Right lobe of liver (tissue), 6 donors: Measurements from ENCODE around the gene MGAT2. TPM values are rescaled to one million over a fixed set of nuclear protein-coding genes. Genes with fewer than 3 reads are reported as not detected.

Source experiments
- ATAC-seq, 4 donors: fragments of 200-7000 bp; cut with Tn5 transposase; one replicate each; pipeline ENCODE4 v1.9.1; 2020; ENCODE audit warnings: mild to moderate bottlenecking in 4 of 4, moderate library complexity in 4 of 4
- DNase-seq, 3 donors: peaks; one replicate each; pipeline ENCODE4 v3.0.0-alpha.2; 2020
- H3K27ac ChIP-seq, 3 donors: fragments of 200-600 bp; one replicate each; pipeline ENCODE4 v1.8.0; 2022
- H3K27me3 ChIP-seq, 2 donors: fragments of 200-600 bp; one replicate each; pipeline ENCODE4 v1.8.0; 2022
- H3K36me3 ChIP-seq, 4 donors: fragments of 200-600 bp; sonication (generic) in 1 of 4; one replicate each; pipeline versions ENCODE4 v1.5.1 to v1.8.0; 2017 to 2022; ENCODE audit warnings: control low read depth in 1 of 4
- H3K4me1 ChIP-seq, 4 donors: fragments of 200-600 bp; sonication (generic) in 1 of 4; one replicate each; pipeline versions ENCODE4 v1.5.1 to v1.8.0; 2017 to 2022; ENCODE audit warnings: control low read depth in 1 of 4
- H3K4me3 ChIP-seq, 3 donors: fragments of 200-600 bp; one replicate each; pipeline ENCODE4 v1.8.0; 2022
- H3K9me3 ChIP-seq, 4 donors: fragments of 200-600 bp; sonication (generic) in 1 of 4; one replicate each; pipeline versions ENCODE4 v1.5.1 to v1.8.0; 2017 to 2022; ENCODE audit warnings: control low read depth in 1 of 4
- POLR2A ChIP-seq: fragments of 450-650 bp; IDR thresholded peaks from one replicate; pipeline ENCODE4 v1.6.1; 2017; ENCODE audit warnings: antibody characterized with exemption, mild to moderate bottlenecking
- WGBS: methylation state at CpG from one replicate; pipeline ENCODE4 v1.1.6; 2018; ENCODE audit warnings: low coverage, low lambda C conversion rate; ENCODE audit not compliant: insufficient coverage; ENCODE audit errors: missing lambda C conversion rate; 5-methylcytosine and 5-hydroxymethylcytosine counted together
- intact Hi-C, 2 donors: fragments of 100-400 bp; cut with DNase I; formaldehyde crosslinking; loops; one replicate each; pipeline versions ENCODE4 v1.11.2 to v1.14.1; 2022
- total RNA-seq, 6 experiments: library from RNA; depleted of rRNA in 2 of 6; stranded (reverse); fragments of >200 nt in 2 of 6; fragmentation: NEBNext Ultra II Directional in 3 of 6; extraction: Animal tissue kit (Norgen Biotek cat#: 25700) in 3 of 6; gene quantifications; one replicate each; pipeline versions ENCODE4 v1.1.0 to v1.2.4, GENCODE V29; 2016 to 2023
- TF ChIP-seq, protein P1 (sequence below), 4 donors: fragments of 200-600 bp in 3 of 4; fragments of 450-650 bp in 1 of 4; IDR thresholded peaks; one replicate each; pipeline versions ENCODE4 v1.5.1 to v1.8.0; 2016 to 2022; ENCODE audit warnings: antibody characterized with exemption in 4 of 4, mild to moderate bottlenecking in 2 of 4
- donor health status: DM: no; HTN: yes; CAD: no.
- donor health status: DM: no; HTN: no; CAD: no.
- donor health status: DM: no; HTN: no; CAD: no.
- donor health status: DM: no; HTN: yes; CAD: no.
- donor health status: DM: no; HTN: yes; CAD: no.

The MGAT2 gene
- total RNA-seq, 6 experiments from 2014 or later, result 26.1 to 37.0 (median 30.5) TPM

DNA sequence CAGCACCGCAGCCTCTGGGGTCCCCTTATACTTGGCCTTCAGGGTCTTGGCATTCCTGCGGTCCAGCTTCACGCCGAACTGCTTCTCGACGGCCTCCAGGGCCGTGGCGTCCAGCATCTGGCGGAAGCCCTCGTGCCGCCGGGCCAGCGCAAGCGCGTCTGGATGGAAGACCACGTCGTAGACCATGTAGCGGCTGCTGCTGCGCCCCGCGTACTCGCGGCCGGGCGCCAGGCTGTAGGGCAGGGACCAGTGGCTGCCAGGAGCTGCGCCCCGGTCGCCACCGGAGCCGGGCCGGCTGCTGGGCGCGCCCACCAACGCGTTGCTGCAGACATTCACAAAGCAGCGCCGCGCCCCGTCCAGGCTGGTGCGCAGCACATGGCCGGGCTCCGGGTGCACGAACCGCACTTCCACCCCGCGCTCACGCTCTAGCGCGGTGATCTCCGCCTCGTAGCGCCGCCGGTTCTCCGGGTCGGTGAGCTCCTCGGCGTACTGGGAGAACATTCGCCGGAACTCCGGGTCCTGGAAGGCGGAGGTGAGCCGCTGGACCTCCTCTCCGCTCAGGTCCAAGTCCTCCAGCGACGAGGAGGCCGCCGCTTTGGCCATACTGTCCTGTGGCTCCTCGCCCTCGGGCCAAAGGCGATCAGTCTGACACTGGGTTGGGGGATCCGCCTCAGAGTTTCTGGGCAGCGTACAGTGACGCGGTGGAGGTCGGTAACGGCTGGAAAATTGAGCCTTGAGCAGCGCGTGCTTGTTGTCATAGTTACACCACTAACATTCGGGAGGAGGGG is 14.1 kb downstream of the MGAT2 start, which contains the start of gene DNAAF2:
TSS of gene DNAAF2 (minus strand) at position 698 of the 788 bp plus-strand sequence. CDS start at position 603, 95 bp downstream.
- peaks cover 0 to 43% (median 1%) of the 10 kb centered on the region in 4 donors for H3K4me1 ChIP-seq
- intact Hi-C loops, result loop anchor here in 1 of 2 donors (10.0 kb wide), 1 partner anchor 130 kb away; the partner anchor contains the start of gene KLHDC2
- peaks cover 0 to 6% (median 2%) of the 10 kb centered on the region in 4 donors for H3K36me3 ChIP-seq
- peak within 1 kb of the TSS; percentile 92 to 97 (median 95) for H3K4me3 ChIP-seq
- peak within 1 kb of the TSS; percentile 91 to 97 (median 95) for H3K27ac ChIP-seq
- ATAC-seq (peak; percentile 38 to 59 (median 48)), DNase-seq (peak; percentile 66 to 74 (median 68))
- H3K9me3 ChIP-seq, result no peaks in the 10 kb centered on the region
- 0% methylated on average over 6 of the region's 80 CpGs for WGBS
- no peaks in the 10 kb centered on the region for H3K27me3 ChIP-seq
- no peak for TF ChIP-seq POLR2A
- TF ChIP-seq, protein P1, sequence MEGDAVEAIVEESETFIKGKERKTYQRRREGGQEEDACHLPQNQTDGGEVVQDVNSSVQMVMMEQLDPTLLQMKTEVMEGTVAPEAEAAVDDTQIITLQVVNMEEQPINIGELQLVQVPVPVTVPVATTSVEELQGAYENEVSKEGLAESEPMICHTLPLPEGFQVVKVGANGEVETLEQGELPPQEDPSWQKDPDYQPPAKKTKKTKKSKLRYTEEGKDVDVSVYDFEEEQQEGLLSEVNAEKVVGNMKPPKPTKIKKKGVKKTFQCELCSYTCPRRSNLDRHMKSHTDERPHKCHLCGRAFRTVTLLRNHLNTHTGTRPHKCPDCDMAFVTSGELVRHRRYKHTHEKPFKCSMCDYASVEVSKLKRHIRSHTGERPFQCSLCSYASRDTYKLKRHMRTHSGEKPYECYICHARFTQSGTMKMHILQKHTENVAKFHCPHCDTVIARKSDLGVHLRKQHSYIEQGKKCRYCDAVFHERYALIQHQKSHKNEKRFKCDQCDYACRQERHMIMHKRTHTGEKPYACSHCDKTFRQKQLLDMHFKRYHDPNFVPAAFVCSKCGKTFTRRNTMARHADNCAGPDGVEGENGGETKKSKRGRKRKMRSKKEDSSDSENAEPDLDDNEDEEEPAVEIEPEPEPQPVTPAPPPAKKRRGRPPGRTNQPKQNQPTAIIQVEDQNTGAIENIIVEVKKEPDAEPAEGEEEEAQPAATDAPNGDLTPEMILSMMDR (IDR thresholded peaks at IDR 0.05), result peak in 2 of 4 donors; percentile 3 to 14

DNA sequence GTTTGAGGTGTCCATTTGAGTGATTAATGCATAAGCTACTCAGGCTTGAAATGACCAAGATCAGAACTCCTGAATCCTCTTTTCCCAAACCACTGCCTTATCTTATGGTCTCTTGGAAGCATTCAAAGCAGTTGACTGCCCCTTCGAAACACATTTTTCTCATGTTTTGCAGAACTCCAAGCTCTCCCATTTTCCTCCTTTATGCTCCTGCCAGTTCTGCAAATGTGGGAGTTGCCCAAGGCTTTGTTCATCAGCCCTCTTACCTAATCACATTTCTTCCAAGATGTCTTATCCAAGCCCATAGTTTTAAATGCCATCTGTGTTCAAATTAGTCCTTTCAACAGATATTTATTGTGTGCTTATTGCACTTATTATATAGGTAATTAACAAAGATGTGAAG is 16.3 kb downstream of the MGAT2 start:
- Histone ChIP-seq H3K4me3 (no peak overlapping the region), H3K9me3 (no peaks in the 10 kb centered on the region), H3K27ac (peak overlapping the region in 1 of 3 donors; percentile 97), H3K27me3 (no peaks in the 10 kb centered on the region), H3K4me1 (peaks cover 0 to 48% (median 11%) of the 10 kb centered on the region in 4 donors), H3K36me3 (peaks cover 0 to 6% (median 2%) of the 10 kb centered on the region in 4 donors)
- TF ChIP-seq, protein P1 (IDR thresholded peaks at IDR 0.05), result no peak
- TF ChIP-seq POLR2A, result no peak
- ATAC-seq (no peak), DNase-seq (no peak)
- WGBS, result 86% methylated on average over 1 of the region's 1 CpG
- intact Hi-C loops, result loop anchor here in 1 of 2 donors (10.0 kb wide), 1 partner anchor 128 kb away; the partner anchor contains the start of gene KLHDC2

DNA sequence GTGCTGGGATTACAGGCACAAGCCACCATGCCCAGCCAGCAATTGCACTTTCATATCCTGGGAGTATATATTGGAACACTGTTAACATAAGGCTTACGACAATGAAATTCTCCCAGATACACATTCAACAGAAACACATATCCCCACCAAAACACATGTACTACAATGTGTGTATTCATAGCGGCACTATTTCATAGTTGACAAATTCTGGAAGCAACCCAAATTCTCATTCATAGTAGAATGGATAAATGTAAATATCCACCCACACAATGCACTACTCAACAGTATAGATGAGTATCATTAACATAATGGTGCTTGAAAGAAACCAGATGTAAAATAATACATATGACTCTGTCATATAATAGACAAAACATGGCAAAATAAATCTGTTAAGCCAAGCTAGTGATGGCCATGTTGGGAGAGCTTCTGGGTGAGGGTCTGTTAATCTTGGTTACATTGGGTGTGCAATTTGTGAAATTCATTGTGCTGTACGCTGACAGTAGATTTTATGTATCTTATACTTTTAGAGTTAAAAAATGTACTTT is 17.0 kb downstream of the MGAT2 start:
- Histone ChIP-seq H3K9me3 (no peaks in the 10 kb centered on the region), H3K27ac (no peak overlapping the region), H3K4me1 (peaks cover 0 to 47% (median 12%) of the 10 kb centered on the region in 4 donors), H3K36me3 (peaks cover 0 to 6% (median 2%) of the 10 kb centered on the region in 4 donors), H3K27me3 (no peaks in the 10 kb centered on the region), H3K4me3 (no peak overlapping the region)
- no peak for DNase-seq
- intact Hi-C loops, result loop anchor here in 1 of 2 donors (10.0 kb wide), 1 partner anchor 127 kb away; the partner anchor contains the start of gene KLHDC2
- 93% methylated on average over 3 of the region's 3 CpGs for WGBS
- no peak for ATAC-seq
- no peak for TF ChIP-seq POLR2A
- TF ChIP-seq, protein P1 (IDR thresholded peaks at IDR 0.05), result no peak

DNA sequence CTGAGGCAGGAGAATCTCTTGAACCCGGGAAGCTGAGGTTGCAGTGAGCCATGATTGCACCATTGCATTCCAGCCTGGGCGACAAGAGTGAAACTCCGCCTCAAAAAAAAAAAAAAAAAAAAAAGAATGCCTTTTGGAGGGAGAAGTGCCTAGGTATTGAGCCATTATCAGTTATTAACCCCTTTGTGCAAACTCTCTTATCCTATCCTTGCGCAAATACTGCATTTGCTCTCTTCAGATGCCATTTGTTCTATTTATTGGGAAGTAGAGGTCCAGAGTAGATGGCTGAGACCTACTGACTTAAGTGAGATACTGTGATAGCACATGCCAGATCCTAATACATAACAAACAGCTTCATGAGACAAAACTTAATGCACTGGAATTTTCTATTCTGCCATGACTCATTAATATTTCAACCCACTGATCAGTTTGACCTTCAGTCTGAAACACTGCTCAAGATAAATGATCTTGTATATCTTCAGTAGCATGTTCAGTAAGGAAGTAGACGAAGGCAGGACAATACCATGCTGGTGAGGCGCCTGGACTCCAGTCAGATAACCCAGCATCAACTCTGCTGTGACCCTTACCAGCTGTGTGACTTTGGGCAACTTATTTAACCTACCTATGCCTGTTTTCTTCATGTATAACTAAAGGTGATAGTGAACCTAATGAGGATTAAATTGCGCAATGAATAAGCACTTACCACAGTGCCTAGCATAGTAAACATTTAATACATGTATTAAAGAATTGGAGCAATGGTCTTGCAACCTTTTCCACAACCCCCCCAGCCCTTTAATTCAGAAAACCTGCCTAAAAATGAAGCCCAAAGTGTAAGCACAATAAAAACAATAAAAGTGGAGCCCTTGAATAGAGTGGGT is 20.2 kb downstream of the MGAT2 start:
- DNase-seq (no peak), ATAC-seq (peak; percentile 33 to 47 (median 38))
- H3K4me3 ChIP-seq, result peak overlapping the region in 1 of 3 donors; percentile 2
- H3K36me3 ChIP-seq, result peaks cover 0 to 6% (median 2%) of the 10 kb centered on the region in 4 donors
- H3K27me3 ChIP-seq, result no peaks in the 10 kb centered on the region
- 31% methylated on average over 7 of the region's 7 CpGs for WGBS
- H3K27ac ChIP-seq, result peak overlapping the region in 2 of 3 donors; percentile 78 to 86
- no peaks in the 10 kb centered on the region for H3K9me3 ChIP-seq
- TF ChIP-seq, protein P1 (IDR thresholded peaks at IDR 0.05), result no peak
- TF ChIP-seq POLR2A, result no peak
- peaks cover 0 to 56% (median 16%) of the 10 kb centered on the region in 4 donors for H3K4me1 ChIP-seq
- intact Hi-C loops, result loop anchor here in 1 of 2 donors (10.0 kb wide), 1 partner anchor 124 kb away; the partner anchor contains the start of gene KLHDC2
